ENCODE results near the gene RNF220. TPM values are rescaled to one million over a fixed set of nuclear protein-coding genes. Genes with fewer than 3 reads are reported as not detected.
A peak's percentile ranks its signal among the peaks of the same experiment; 100 is the strongest.

Gene RNF220
- total and polyA plus RNA-seq, 2 of the 13 experiments (the other 11 are each of a cell fraction or from before 2014, with no cell fraction given) = 48.2 to 72.1 TPM

DNA sequence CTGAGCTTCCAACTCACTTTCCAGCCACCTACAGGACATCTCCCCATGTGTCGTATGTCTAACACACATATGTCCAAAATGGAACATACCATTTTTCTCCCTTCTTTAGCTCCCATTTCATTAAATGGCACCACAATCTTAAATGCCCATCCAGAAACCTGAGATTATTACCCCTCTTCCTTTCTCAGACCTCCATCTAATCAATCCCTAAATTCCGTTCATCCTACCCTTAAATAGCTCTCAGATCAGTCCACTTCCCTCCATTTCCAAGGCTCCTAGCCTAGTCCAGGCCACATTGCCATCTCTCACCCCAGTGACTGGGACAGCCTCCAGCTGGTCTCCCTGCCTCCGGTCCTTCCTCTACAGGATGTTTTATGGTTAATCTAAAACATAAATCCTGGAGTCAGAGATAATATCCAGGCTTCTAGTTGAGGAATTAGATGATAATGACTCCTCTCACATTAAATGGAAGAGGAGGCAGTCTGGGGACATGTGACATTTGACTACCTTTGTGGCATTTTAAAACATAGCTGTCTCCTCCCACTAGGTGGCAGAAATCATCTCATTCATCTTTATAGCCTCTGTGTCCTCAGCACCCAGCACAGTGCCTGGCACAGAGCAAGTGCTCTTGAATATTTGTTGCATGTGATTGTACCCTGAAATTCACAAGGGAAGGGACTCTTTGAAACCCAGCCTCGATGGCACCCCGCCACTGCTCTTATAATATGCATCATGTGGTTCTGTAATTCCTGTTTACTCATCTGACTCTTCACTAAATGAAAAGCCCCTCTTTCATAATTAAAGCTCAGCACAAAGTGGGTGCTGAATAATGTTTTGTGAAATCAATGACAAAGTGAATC, 166.9 kb downstream of the RNF220 start:
- H3K27me3 ChIP-seq (ENCODE audit: control insufficient read depth in 1 of 2, insufficient read depth in 2 of 2, low read length in 2 of 2) = peaks cover 0 to 6% of the 10 kb centered on the region in 2 experiments; a peak in 1 of 5 replicates
- in situ Hi-C loops (cut with HindIII; ENCODE audit: extremely low pct_ligation_motif_present, low pct_unique_long_range_greater_than_20kb) = no loop called here
- no peaks in the 10 kb centered on the region for H3K9me3 ChIP-seq (ENCODE audit: low read length)
- peak; percentile 39 for DNase-seq (ENCODE audit: low spot score)
- H3K79me2 ChIP-seq (ENCODE audit: insufficient read depth, low read length) = no peaks in the 10 kb centered on the region
- H4K20me1 ChIP-seq (ENCODE audit: insufficient read depth, low read length) = no peaks in the 10 kb centered on the region
- ChIA-PET CTCF (ENCODE audit: low intra/inter-chr PET ratio, low total read pairs) (interaction anchor here (0.8 to 2.1 kb wide), 2 partner anchors 23 to 182 kb away, joined by 3 to 8 read pairs; no protein-coding TSS in a partner anchor), POLR2A (no interaction called here)
- no peak overlapping the region for H3K4me2 ChIP-seq (ENCODE audit: low read depth, low read length)
- peaks cover 10% of the 10 kb centered on the region for H3K4me1 ChIP-seq (ENCODE audit: insufficient read depth, low read length)
- peak; percentile 40 for FAIRE-seq
- peaks cover 0 to 1% of the 10 kb centered on the region in 2 experiments; a peak in 1 of 5 replicates for H3K36me3 ChIP-seq (replicated peaks in 1 of 2; ENCODE audit: control insufficient read depth in 1 of 2, insufficient read depth in 2 of 2, low read length in 2 of 2)
- H3K9ac ChIP-seq (ENCODE audit: insufficient read depth, low read depth, low read length) = no peak overlapping the region
- intact Hi-C loops (cut with micrococcal nuclease; ENCODE audit: unreplicated experiment) = no loop called here
- peak; percentile 58; the same call in 2 of the 3 replicates for ATAC-seq
- H3K27ac ChIP-seq (ENCODE audit: extremely low read length, insufficient read depth, low read length) = no peak overlapping the region
- H2AFZ ChIP-seq (ENCODE audit: low read length) = no peak overlapping the region
- WGBS (ENCODE audit: low lambda C conversion rate) = 43% methylated on average over 5 of the region's 5 CpGs
- no TSS peak for BruUV-seq (replicated peaks)
- no peak overlapping the region for H3K4me3 ChIP-seq (replicated peaks in 1 of 3; ENCODE audit: insufficient read depth in 1 of 3, low read depth in 2 of 3, low read length in 3 of 3)
- TF ChIP-seq, protein P1, sequence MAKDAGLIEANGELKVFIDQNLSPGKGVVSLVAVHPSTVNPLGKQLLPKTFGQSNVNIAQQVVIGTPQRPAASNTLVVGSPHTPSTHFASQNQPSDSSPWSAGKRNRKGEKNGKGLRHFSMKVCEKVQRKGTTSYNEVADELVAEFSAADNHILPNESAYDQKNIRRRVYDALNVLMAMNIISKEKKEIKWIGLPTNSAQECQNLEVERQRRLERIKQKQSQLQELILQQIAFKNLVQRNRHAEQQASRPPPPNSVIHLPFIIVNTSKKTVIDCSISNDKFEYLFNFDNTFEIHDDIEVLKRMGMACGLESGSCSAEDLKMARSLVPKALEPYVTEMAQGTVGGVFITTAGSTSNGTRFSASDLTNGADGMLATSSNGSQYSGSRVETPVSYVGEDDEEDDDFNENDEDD (CRISPR knock-in tag; IDR thresholded peaks at IDR 0.05; ENCODE audit: borderline replicate concordance) = no peak
- no peak for TF ChIP-seq TGIF2 (CRISPR knock-in tag; IDR thresholded peaks at IDR 0.05)
- no peak for TF ChIP-seq NFYC (CRISPR knock-in tag; IDR thresholded peaks at IDR 0.05)
- TF ChIP-seq SMC3 (IDR thresholded peaks at IDR 0.05; ENCODE audit: low read length) = peak; percentile 33; the same call in 1 of the 2 replicates
- TF ChIP-seq, protein P2, sequence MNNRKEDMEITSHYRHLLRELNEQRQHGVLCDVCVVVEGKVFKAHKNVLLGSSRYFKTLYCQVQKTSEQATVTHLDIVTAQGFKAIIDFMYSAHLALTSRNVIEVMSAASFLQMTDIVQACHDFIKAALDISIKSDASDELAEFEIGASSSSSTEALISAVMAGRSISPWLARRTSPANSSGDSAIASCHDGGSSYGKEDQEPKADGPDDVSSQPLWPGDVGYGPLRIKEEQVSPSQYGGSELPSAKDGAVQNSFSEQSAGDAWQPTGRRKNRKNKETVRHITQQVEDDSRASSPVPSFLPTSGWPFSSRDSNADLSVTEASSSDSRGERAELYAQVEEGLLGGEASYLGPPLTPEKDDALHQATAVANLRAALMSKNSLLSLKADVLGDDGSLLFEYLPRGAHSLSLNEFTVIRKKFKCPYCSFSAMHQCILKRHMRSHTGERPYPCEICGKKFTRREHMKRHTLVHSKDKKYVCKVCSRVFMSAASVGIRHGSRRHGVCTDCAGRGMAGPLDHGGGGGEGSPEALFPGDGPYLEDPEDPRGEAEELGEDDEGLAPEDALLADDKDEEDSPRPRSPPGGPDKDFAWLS (CRISPR knock-in tag; IDR thresholded peaks at IDR 0.05; ENCODE audit: borderline replicate concordance) = no peak
- TF ChIP-seq ZNF792 (CRISPR knock-in tag; IDR thresholded peaks at IDR 0.05) = no peak
- TF ChIP-seq ZNF329 (CRISPR knock-in tag; IDR thresholded peaks at IDR 0.05; ENCODE audit: low read depth) = no peak
- no peak for TF ChIP-seq CBX5 (CRISPR knock-in tag; IDR thresholded peaks at IDR 0.05; ENCODE audit: borderline replicate concordance)
- no peak for TF ChIP-seq ZNF430 (CRISPR knock-in tag; IDR thresholded peaks at IDR 0.05)
- no peak for TF ChIP-seq ATAD3A (CRISPR knock-in tag; IDR thresholded peaks at IDR 0.05)
- no peak for TF ChIP-seq POGZ (CRISPR knock-in tag; IDR thresholded peaks at IDR 0.05)
- TF ChIP-seq, protein P3, sequence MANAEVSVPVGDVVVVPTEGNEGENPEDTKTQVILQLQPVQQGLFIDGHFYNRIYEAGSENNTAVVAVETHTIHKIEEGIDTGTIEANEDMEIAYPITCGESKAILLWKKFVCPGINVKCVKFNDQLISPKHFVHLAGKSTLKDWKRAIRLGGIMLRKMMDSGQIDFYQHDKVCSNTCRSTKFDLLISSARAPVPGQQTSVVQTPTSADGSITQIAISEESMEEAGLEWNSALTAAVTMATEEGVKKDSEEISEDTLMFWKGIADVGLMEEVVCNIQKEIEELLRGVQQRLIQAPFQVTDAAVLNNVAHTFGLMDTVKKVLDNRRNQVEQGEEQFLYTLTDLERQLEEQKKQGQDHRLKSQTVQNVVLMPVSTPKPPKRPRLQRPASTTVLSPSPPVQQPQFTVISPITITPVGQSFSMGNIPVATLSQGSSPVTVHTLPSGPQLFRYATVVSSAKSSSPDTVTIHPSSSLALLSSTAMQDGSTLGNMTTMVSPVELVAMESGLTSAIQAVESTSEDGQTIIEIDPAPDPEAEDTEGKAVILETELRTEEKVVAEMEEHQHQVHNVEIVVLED (CRISPR knock-in tag; IDR thresholded peaks at IDR 0.05; ENCODE audit: borderline replicate concordance) = no peak
- TF ChIP-seq RARA (CRISPR knock-in tag; IDR thresholded peaks at IDR 0.05) = no peak
- TF ChIP-seq, protein P4, sequence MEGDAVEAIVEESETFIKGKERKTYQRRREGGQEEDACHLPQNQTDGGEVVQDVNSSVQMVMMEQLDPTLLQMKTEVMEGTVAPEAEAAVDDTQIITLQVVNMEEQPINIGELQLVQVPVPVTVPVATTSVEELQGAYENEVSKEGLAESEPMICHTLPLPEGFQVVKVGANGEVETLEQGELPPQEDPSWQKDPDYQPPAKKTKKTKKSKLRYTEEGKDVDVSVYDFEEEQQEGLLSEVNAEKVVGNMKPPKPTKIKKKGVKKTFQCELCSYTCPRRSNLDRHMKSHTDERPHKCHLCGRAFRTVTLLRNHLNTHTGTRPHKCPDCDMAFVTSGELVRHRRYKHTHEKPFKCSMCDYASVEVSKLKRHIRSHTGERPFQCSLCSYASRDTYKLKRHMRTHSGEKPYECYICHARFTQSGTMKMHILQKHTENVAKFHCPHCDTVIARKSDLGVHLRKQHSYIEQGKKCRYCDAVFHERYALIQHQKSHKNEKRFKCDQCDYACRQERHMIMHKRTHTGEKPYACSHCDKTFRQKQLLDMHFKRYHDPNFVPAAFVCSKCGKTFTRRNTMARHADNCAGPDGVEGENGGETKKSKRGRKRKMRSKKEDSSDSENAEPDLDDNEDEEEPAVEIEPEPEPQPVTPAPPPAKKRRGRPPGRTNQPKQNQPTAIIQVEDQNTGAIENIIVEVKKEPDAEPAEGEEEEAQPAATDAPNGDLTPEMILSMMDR (CRISPR knock-in tag; IDR thresholded peaks at IDR 0.05) = peak; percentile 57
- no peak for TF ChIP-seq ZNF589 (CRISPR knock-in tag; conservative IDR thresholded peaks at IDR 0.05)
- TF ChIP-seq, protein P5, sequence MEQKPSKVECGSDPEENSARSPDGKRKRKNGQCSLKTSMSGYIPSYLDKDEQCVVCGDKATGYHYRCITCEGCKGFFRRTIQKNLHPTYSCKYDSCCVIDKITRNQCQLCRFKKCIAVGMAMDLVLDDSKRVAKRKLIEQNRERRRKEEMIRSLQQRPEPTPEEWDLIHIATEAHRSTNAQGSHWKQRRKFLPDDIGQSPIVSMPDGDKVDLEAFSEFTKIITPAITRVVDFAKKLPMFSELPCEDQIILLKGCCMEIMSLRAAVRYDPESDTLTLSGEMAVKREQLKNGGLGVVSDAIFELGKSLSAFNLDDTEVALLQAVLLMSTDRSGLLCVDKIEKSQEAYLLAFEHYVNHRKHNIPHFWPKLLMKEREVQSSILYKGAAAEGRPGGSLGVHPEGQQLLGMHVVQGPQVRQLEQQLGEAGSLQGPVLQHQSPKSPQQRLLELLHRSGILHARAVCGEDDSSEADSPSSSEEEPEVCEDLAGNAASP (CRISPR knock-in tag; IDR thresholded peaks at IDR 0.05; ENCODE audit: borderline replicate concordance) = no peak
